Measurements from ENCODE around the gene ZP4. TPM values are rescaled to one million over a fixed set of nuclear protein-coding genes. Genes with fewer than 3 reads are reported as not detected.
A peak's percentile ranks its signal among the peaks of the same experiment; 100 is the strongest.

The ZP4 gene
- total and polyA plus RNA-seq, 2 of the 13 experiments (the other 11 are each of a cell fraction or from before 2014, with no cell fraction given) = not detected

- TF ChIP-seq ZNF224 (CRISPR knock-in tag; IDR thresholded peaks at IDR 0.05) (no peak), SMAD1 (CRISPR knock-in tag; IDR thresholded peaks at IDR 0.05; ENCODE audit: borderline replicate concordance, low read depth) (no peak; the same call in 1 of the 2 replicates), SP2 (CRISPR knock-in tag; IDR thresholded peaks at IDR 0.05) (no peak), RELA (CRISPR knock-in tag; IDR thresholded peaks at IDR 0.05) (no peak), HDAC2 (CRISPR knock-in tag; IDR thresholded peaks at IDR 0.05) (peak; percentile 72), PRMT3 (CRISPR knock-in tag; IDR thresholded peaks at IDR 0.05; ENCODE audit: borderline replicate concordance, low read depth) (0 out of 2 replicates have a peak, but pooled peaks have one; percentile 54), ZSCAN12 (CRISPR knock-in tag; IDR thresholded peaks at IDR 0.05) (no peak), ZNF10 (CRISPR knock-in tag; IDR thresholded peaks at IDR 0.05; ENCODE audit: borderline replicate concordance, low read depth) (no peak), GATA4 (IDR thresholded peaks at IDR 0.05; ENCODE audit: borderline replicate concordance, low read depth) (no peak), GRHL1 (CRISPR knock-in tag; conservative IDR thresholded peaks at IDR 0.05) (no peak), FOXA3 (CRISPR knock-in tag; IDR thresholded peaks at IDR 0.05) (peak; percentile 76), ZNF549 (CRISPR knock-in tag; IDR thresholded peaks at IDR 0.05) (no peak), ZNF362 (CRISPR knock-in tag; IDR thresholded peaks at IDR 0.05; ENCODE audit: borderline replicate concordance) (no peak), SKI (IDR thresholded peaks at IDR 0.05; ENCODE audit: partially characterized antibody) (no peak), SALL2 (CRISPR knock-in tag; IDR thresholded peaks at IDR 0.05) (no peak; the same call in 1 of the 2 replicates), YY1 (IDR thresholded peaks at IDR 0.05; ENCODE audit: insufficient read depth, insufficient replicate concordance, low read depth, low read length) (peak; percentile 29), ZBTB43 (CRISPR knock-in tag; conservative IDR thresholded peaks at IDR 0.05) (no peak), SMARCE1 (IDR thresholded peaks at IDR 0.05; ENCODE audit: borderline replicate concordance) (no peak), NCOA1 (CRISPR knock-in tag; IDR thresholded peaks at IDR 0.05) (no peak), KLF6 (CRISPR knock-in tag; IDR thresholded peaks at IDR 0.05) (0 out of 2 replicates have a peak, but pooled peaks have one; percentile 65), RFX3 (CRISPR knock-in tag; IDR thresholded peaks at IDR 0.05) (no peak), NR0B2 (CRISPR knock-in tag; IDR thresholded peaks at IDR 0.05) (0 out of 2 replicates have a peak, but pooled peaks have one; percentile 62), ZNF670 (CRISPR knock-in tag; IDR thresholded peaks at IDR 0.05; ENCODE audit: borderline replicate concordance) (no peak)
These were observed 26.1 kb downstream of the ZP4 start (continued) for GRCh38 chr1:237864338-237865244.

Data from HepG2 (cell line).